ENCODE measurements around the gene CCL28. TPM values are rescaled to one million over a fixed set of nuclear protein-coding genes. Genes with fewer than 3 reads are reported as not detected.
"Not testable (repeated sequence)": the region's sequence is repeated elsewhere in the genome, so short reads cannot be mapped to it uniquely, and the experiment has no call there.

CCL28 gene
- total RNA-seq, 2 donors from 2014 or later = 56.8 to 116 TPM

GRCh38 chr5:43432486-43433375 is 20.5 kb upstream of the CCL28 start:
- Histone ChIP-seq H3K4me1 (no peaks in the 10 kb centered on the region), H3K4me3 (no peak overlapping the region), H3K9ac (ENCODE audit: low read depth in 2 of 2, low read length in 2 of 2) (no peak overlapping the region), H3K36me3 (no peaks in the 10 kb centered on the region), H3K9me3 (no peaks in the 10 kb centered on the region), H3K27ac (peak overlapping the region; percentile 62), H3K27me3 (no peaks in the 10 kb centered on the region)
- peak; percentile 90 for DNase-seq
- intact Hi-C loops (cut with DNase I) = no loop called here
- no peak for TF ChIP-seq CTCF (IDR thresholded peaks at IDR 0.05)

- H3K36me3 ChIP-seq = no peaks in the 10 kb centered on the region
- H3K9me3 ChIP-seq = no peaks in the 10 kb centered on the region
- intact Hi-C loops (cut with DNase I) = no loop called here
- no peak overlapping the region for H3K9ac ChIP-seq (ENCODE audit: low read depth in 2 of 2, low read length in 2 of 2)
- H3K27ac ChIP-seq = no peak overlapping the region
- no peak for DNase-seq
- no peaks in the 10 kb centered on the region for H3K4me1 ChIP-seq
- no peaks in the 10 kb centered on the region for H3K27me3 ChIP-seq
- TF ChIP-seq CTCF (IDR thresholded peaks at IDR 0.05) = no peak
- H3K4me3 ChIP-seq = no peak overlapping the region
Observed at GRCh38 chr5:43429706-43430105, 17.5 kb upstream of the CCL28 start.

- H3K9me3 ChIP-seq = no peaks in the 10 kb centered on the region
- no peak overlapping the region for H3K4me3 ChIP-seq
- DNase-seq = no peak
- intact Hi-C loops (cut with DNase I) = no loop called here
- H3K4me1 ChIP-seq = no peaks in the 10 kb centered on the region
- H3K36me3 ChIP-seq = no peaks in the 10 kb centered on the region
- no peaks in the 10 kb centered on the region for H3K27me3 ChIP-seq
- TF ChIP-seq CTCF (IDR thresholded peaks at IDR 0.05) = no peak
- H3K27ac ChIP-seq = no peak overlapping the region
- no peak overlapping the region for H3K9ac ChIP-seq (ENCODE audit: low read depth in 2 of 2, low read length in 2 of 2)
Observed at GRCh38 chr5:43429016-43429415, 16.8 kb upstream of the CCL28 start.

GRCh38 chr5:43427306-43427705 is 15.1 kb upstream of the CCL28 start:
- H3K4me3 ChIP-seq = no peak overlapping the region
- no peak for TF ChIP-seq CTCF (IDR thresholded peaks at IDR 0.05)
- no peak overlapping the region for H3K9ac ChIP-seq (ENCODE audit: low read depth in 2 of 2, low read length in 2 of 2)
- intact Hi-C loops (cut with DNase I) = no loop called here
- no peak for DNase-seq
- H3K27ac ChIP-seq = no peak overlapping the region
- H3K27me3 ChIP-seq = no peaks in the 10 kb centered on the region
- no peaks in the 10 kb centered on the region for H3K9me3 ChIP-seq
- H3K36me3 ChIP-seq = no peaks in the 10 kb centered on the region
- no peaks in the 10 kb centered on the region for H3K4me1 ChIP-seq

- no peak overlapping the region for H3K4me3 ChIP-seq
- intact Hi-C loops (cut with DNase I) = no loop called here
- no peak overlapping the region for H3K27ac ChIP-seq
- H3K4me1 ChIP-seq = peaks cover 6% of the 10 kb centered on the region
- DNase-seq = no peak
- no peaks in the 10 kb centered on the region for H3K9me3 ChIP-seq
- no peak overlapping the region for H3K9ac ChIP-seq (ENCODE audit: low read depth in 2 of 2, low read length in 2 of 2)
- H3K27me3 ChIP-seq = no peaks in the 10 kb centered on the region
- H3K36me3 ChIP-seq = no peaks in the 10 kb centered on the region
- no peak for TF ChIP-seq CTCF (IDR thresholded peaks at IDR 0.05)
Observed at GRCh38 chr5:43425983-43426382, 13.8 kb upstream of the CCL28 start.

GRCh38 chr5:43423086-43423485 is 10.9 kb upstream of the CCL28 start:
- H3K9ac ChIP-seq (ENCODE audit: low read depth in 2 of 2, low read length in 2 of 2); H3K4me3 ChIP-seq; H3K36me3 ChIP-seq; intact Hi-C loops (cut with DNase I); H3K4me1 ChIP-seq; H3K9me3 ChIP-seq; H3K27me3 ChIP-seq: not testable (repeated sequence)
- peak; percentile 50 for DNase-seq
- H3K27ac ChIP-seq = peak overlapping the region; percentile 62
